ENCODE data around the gene SNCA.

The SNCA gene

DNA sequence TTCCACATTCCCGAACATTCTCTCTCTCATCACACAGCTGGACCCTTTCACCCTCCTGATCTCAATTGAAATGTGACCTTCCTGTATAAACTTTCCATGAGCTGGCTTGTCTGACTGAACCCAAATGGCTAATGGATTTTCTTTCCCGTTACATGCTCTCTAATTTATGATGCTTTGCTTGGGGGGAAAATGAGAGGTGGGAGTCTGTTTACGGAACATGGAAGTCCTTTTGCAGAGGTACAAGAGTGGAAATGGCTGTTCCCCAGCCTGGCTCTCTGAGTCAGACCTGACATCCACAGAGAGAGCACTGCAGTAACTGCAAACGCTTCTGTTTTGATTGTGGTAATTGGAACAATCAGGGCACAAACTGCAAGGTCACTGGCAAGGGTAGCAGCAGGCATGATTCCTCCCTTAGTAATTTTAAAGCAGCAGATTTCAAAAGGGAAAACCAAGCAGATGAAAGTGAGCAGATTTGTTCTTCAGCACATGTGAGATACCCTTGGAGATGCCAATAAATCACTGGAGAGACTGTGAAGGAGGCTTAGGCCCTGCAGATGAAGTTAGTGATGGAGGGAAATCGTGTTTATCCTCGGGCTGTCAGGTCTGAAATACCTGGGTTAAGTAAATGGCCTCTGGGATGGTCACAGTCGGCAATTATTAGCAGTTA, 83.9 kb downstream of the SNCA start:
- no peak for DNase-seq

DNA sequence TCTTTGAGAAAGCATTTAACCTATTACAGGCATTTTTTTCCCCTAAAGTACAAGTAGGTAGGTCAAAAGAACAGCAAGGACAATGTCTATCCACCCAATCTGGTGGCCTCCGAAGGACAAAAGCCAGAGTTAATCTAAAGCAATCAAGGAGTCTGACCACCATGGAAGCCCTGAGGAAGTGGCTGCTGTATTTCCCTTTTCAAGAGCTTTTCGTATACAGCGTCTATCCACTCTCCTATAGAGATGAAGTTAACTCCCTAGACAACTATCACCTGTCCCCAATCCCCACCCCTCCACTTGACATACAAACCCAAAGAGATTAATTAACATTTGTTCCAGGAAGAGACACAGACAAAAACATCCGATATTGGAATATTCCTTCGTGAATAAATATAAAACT, 85.5 kb downstream of the SNCA start:
- no peak for DNase-seq

DNA sequence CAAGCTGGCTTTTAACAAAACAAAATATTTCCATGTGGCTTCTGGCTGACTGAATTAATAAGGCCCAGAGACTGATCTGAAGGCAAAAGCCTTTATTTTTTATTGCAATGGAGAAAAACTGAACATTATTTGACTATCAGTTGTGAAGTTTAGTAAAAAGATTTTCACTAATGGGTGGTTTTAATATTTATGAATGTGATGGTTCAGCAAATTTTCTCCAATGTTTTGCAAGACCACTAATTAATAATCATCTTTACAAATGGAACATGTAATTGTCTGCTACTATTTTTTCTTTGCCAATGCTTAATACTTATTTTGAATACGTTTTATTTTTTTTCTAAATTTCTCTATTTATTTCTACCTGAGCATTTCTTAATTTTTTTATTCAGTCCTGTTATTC, 90.6 kb downstream of the SNCA start:
- DNase-seq: no peak

DNA sequence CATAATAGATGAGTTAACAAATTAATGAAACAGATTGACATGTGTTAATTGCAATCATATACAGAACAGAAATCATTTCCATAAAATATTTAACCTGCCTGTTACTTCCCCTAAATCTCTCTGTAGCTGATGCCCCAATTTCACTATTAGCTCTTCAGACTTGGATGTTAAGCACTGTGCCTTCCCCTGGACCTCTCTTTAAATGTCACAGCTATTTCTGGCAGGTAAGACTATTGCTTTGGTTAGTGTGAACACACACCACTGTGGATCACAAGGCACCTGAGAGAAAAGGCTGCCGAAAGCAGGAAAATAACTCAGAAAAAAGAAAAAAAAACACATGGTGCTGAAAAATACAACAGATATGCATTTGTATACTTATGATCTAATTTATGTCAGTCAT, 91.3 kb downstream of the SNCA start:
- DNase-seq: no peak

DNA sequence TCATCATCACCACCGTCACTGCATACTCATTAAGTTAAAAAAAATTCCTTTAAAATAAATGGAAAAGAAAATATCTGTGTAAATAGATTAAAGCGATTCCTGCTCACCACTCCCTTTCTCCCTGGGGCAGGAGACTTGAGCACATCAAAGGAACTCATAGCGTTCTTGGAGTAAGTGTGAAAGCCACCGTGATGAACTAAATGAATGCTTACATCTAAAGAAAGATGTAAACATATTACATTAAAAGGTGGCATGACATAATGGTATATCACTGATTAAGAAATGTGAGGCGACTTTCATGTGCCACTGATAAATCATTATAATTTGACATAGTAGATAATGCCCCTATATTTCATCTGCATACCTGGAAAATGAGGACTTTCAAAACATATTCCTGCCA, 92.0 kb downstream of the SNCA start:
- no peak for DNase-seq

DNA sequence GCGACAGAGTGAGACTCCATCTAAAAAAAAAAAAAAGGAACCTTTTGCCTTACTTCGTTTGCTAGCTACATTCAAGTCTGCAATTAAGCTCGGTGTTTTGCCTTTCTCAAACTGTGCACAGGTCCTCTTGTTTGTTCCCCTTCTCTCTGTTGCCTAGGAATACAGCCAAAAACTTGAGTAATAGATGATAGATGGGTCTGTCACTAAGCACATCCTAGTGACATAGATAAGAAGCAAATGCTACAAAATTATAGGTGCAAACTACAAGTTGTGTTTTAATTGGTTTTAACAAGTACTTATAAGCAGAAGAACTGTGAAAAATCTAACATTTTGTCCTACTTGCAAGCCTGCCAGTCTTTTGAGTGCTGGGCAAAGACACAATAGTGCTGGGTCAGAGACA, 95.2 kb downstream of the SNCA start:
- no peak for DNase-seq

DNA sequence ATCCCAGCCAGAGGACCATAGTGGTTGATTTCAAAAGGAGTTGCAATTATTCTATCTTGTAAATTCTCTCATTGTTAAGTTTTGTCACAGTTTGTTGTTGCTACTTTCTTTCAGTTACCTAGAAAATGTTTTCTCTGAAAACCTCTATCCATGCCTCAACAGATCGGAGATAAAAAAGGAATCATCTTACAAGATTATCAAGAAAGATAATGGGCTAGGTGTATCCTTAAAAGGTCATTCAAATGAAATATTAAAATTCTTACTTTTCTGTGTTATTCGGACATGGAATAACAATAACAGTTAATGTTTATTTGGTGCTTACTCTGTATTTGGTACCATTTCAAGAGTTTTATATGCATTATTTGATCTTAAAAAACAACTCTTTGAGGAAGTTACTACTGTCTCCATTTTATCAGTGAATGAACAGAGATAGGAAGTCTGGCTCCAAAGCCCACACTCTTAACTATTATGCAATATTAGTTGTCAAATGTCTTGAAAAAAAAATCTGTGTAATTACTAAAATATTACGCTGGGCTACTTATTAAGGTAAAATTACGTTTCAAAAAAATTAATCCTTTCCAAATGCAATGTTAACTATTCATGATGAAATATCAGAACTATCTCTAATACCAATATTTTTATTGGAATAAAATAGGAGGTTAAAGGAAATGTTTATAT, 97.5 kb downstream of the SNCA start:
- DNase-seq: no peak

DNA sequence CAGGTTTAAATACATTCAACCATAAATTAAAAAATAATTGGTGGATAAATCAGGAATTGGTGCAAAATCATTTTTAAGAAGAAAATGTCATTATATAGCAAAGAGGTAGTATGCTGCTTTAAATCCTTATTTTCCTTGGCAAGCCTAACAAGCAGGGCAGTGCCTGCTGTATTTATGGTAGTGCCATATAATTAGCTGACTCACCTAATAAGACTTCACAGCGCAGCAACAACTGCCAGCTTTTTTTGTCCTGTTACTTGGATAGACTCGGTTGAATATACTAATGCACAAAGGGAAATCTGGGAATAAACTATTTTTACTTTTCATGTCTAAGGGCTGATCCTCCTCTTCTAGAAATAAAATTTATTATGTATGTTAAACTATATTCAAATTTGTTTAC, 99.1 kb downstream of the SNCA start:
- DNase-seq: no peak

DNA sequence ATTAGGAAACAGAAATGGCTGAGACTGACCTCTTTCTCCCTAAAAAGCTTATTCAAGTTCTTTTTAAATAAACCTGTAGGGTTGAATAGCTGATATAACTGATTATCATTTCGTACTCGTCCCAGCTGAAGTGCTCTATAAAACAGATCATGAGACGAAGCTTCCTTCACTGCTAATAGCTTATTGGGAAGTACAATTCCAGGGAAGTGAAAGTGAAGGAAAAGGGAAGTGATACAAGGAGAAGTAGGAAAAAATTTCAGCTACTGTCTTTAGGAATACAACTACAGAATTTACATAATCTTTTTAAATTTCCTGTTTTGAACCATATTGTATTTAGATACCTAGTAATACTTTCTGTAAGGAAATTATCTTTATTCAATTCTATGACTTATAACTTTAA, 103.0 kb downstream of the SNCA start:
- no peak for DNase-seq

DNA sequence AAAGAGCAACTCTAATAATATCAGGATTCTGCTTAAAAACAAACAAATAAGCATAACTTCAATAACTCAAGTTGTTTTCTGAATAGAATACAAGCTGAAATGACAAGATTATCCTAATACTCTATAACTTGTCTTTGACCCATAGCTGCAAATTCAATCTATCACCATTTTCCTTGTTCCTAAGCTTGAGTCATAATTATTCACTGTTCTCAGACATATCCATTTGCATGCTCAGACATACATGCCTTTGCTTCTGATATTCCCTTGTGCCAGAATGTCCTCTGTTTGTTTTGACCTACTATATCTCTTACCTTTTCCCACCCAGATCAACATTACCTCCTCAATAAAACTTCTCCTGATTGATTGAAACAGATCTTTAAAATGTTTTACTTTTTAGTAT, 109.7 kb downstream of the SNCA start:
- no peak for DNase-seq

DNA sequence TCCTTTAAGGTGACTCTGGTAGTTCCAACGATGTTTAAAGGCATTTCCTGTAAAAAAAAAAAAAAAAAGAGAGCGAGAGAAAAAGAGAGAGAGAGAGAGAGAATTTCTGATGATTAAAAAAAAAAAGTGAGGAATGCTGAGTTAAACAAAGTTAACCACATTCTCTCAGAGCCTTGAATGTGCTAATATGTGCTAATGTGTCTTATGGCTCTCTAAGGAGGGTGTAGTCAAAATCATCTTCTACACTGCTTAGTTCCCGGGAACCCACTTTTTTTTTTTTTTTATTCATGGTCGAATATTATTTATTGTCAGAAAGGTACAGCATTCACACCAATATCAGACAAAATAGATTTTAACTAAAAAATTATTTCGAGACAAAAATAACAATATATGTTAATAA, 111.7 kb downstream of the SNCA start:
- DNase-seq: no peak

DNA sequence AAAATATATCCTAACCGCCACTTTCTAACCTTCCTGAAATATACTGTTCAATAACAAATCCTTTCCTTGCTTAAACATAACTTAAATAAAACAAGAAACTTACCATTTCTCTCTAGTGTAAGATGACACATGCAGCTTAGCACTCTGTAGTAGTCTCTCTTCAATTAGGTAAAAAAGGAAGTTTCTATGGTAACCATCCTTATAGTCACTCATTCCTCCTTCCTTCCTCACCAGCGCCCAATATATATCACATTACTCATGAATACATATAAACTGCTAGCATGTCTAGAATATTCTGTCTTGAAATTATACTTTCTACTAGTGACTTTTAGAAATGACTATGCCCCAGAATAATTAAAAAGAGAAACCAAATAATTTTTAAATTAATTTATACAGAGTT, 112.2 kb downstream of the SNCA start:
- no peak for DNase-seq

DNA sequence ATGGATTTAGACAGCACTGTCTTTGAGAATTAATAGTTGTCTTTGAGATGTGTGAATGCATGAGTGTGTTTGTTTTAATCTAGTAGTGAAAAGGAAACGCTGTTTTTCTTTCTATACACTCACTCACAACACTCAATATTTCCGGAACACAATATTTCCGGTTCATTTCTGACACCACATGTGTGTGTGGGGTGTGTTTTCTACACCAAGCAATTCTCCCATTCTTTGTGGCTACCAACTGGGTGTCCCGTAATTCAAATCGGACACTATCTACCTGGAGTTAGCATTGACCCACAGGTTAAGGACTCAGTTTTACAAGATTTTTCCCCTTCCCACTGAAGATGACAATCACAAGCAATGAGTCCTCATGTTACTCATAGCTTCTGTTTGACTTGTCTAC, 113.9 kb downstream of the SNCA start:
- DNase-seq: no peak

DNA sequence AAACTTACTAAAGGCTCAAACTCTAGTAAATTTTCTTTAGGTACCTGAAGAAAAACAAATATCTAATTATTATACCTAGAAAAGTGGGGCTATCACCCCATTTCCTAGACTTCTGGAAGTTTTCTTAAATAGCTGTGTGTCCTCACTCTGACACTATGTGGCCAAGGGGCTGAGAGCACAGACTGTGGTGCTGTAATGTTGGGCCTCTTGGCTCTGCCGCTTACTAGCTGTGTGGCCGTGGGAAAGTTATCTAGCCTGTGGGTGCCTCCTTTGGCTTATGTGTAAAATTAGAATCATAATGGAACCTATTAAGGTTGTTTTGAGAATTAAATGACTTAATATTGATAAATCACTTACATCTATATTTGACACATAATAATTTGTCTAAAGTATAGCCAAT, 114.4 kb downstream of the SNCA start:
- DNase-seq: peak; percentile 7

DNA sequence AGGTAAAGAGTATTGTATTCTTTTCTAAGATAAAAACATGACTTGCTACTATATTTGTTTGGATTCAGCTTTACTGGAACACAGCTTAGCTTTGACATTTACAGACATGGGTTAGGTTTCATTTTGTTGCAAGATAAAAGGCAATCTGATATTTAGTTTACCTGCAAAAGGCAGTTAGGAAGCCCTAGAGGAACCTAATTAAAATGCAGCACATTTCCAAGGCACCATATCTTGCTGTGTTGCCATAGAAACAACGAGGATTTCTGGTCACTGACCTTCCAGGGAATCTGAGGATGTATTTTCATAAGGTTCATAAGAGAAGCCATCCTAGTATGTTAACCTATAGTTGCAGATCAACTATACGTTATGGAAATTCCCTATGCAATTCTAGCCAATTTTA, 116.0 kb downstream of the SNCA start:
- DNase-seq: no peak

DNA sequence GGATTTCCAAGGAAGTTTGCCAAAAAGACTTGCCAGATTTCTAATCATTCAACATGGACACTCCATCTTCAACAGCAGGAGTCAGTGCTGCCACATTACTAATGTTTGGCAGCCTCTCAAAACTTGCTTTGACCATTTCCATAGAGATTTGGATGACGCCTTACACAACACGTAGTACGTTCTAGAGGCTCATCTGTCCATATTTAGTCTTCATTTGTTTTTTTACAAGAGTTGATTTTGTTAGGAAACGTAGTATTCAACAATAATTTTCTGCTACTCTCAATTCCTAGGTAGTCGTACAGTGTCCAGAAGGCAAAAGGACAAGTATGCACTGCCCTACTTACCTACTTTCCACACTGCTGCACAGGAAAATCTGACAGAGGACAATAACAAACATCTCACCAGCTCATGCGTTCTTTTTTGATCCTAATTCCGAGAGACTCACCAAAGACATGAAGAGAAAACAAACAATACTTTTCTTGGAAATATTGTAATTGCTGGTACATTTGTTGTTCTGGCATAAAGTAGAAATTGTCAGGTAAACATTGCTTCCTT, 117.3 kb downstream of the SNCA start:
- DNase-seq: no peak

DNA sequence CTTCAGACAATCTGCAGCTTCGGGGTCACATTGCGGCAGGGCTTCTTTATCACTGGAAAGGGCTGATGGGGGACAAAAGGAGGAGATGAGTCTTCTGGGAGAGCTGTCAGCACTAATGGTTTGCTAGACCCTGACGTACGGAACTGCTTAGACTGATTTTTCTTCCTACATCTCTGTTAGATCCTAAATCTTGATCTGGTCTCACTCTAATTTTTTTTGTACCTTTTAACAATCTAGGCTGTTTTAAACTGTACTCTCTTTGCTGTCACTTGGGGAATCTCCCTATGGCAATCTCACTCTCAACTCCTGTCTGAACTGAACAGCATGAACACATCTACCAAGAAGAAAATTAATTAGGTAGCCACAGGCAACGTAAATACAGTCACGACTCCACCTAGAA, 120.1 kb downstream of the SNCA start:
- no peak for DNase-seq

DNA sequence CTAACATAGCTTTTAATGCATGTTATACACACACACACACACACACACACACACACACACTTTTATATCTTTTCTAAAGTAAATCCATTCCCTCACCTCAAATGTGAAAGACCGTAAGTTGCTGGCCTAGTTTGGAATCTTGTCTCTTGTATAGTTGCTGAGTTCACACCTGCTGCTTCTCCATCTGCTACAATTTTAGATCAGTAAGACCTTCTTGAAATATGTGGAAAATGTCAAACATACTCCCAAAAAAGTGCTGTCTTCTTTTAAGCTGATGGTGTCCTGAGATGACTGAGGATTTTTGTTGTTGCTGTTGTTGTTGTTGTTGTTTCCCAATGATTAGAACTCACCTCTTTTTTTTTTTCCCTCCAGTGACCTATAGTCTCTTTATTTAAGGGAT, 121.3 kb downstream of the SNCA start:
- no peak for DNase-seq

DNA sequence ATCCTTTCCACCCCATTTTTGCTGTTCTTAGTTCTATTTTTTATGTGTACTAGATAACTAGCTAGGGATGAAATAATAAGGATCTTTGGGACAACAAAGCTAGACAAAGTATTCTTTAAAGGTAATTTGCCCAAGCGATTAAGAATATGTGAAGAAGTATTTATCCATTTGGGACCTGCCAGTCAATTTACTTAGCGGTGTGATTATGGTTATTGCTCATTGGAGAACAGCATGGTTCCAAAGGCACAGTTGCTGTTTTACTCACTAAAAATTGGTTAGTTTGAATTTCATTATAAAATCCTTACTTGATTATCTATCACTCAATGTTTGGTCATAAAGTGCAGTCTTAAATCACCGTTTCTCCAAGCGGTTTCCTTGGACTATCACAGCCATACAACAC, 124.1 kb downstream of the SNCA start:
- no peak for DNase-seq

DNA sequence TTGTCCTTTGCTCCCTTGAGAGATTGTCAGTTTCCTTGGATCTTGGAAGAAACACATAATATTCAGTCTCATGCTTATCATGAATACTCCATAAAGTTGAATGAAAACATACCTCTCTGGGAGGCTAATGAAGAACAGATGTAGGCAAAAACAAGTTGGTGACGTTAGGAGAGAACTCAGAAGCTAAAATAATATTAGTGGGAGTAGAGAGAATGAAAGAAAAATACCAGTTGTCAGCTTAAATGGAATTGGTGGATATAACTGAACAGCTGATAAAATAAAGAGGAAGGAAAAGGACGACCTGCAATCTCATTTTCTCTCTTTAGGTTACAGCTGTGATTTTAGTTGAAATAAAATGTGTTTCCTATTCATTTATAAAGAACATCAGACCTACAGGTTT, 124.8 kb downstream of the SNCA start:
- no peak for DNase-seq

DNA sequence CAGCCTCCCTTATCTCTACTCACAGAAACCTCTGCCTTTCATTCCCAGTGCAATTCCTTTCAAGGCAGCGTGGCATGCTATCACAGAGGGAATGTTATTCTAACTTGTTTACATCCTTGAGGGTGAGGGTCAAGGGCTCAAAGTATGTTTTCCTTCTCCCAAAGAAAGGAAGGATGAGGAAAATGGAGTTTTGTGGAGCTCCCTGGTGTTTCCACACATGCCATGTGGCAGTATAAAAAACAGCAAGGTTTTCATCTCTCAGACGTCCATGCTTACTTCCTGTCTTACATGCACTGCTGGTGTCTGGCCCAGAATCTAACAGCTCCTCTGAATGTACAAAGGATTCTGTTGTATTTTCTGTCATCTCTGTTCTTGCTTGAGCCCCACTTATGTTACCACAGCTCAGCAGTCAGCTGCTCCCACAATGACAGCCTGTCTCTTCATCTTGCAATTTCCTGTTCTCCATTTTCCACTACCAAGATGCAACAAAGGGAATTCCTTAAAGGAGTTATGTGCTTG, 128.0 kb downstream of the SNCA start:
- no peak for DNase-seq

DNA sequence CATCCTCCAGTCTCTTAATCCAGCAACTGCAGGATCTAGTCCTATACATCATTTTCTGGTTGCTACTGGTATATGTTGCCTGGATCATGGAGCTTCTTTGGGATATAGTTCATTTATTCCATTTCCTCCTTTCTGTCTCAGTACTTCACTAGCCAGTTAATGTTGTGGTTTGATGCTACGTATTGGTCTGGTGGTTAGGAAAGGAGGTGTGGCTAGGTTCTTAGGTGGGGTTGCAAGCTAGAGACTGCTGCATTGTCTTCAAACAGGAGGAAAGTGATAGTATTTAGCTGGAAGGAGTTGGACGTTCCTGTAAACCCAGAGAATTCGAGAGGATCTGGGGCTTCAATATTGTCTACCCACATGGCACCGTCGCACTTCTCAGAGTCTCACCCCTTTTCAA, 129.5 kb downstream of the SNCA start:
- DNase-seq: no peak

DNA sequence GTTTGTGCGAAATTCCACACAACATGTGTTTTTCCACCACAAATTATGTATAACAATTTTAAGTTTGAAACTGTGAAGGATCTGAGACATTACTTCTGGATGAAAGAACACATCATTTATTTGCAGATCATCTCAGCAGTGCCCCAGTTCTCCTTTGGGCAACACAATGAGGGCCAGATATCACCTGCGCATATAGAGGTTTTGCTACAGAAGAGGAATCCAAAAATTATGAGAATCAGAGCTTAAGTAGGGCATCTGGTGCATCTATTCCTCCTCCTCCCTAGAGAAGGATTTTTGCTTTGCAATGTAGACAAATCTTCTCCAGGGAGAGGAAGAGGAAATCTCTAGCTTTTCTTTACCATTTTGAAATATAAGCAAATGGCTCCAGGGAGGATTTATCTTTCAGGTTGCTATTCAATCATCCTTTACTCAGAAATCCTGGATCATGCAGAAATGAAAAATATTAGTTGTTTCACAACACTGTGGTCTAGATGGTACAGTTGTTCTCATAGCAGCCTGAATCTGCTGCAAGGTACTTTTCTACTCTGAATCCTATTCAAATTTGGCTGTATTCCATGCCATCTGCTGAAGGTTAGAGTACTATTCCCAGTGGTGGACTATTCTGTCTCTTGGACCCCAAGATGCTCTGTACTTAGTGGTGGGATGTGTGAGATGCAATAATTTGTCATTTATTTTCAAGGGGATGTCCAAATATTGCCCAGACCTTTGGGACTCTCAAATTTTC, 132.1 kb downstream of the SNCA start:
- no peak for DNase-seq

Data from hematopoietic multipotent progenitor cell treated with erythropoietin and hydrocortisone succinate and interleukin-3 and kit ligand, for 6 days (in vitro differentiated cells).